ENCODE data around the gene KIF23.

The KIF23 gene

DNA sequence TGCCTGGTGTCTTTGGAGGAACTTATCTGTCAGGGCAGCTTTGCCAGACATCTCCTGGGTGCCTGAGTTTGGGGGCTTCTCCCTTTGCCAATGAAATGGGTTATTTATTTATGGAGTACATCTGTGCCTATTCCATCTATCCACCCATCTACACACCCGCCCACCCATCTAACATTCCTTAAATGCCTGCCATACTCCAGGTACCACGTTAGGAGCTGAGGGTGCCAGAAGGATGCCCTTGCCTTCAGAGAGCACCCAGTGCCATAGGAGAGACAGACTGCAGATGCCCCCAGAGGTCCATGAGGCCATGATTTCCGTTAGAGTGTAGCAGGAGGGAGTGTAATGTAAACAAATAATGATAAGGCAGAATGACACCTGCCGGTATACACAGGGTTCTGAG lies 21.8 kb upstream of the KIF23 start:
- no peak for DNase-seq (ENCODE audit: low read depth, low spot score)
- no peak overlapping the region for H3K4me3 ChIP-seq (ENCODE audit: low read length)

DNA sequence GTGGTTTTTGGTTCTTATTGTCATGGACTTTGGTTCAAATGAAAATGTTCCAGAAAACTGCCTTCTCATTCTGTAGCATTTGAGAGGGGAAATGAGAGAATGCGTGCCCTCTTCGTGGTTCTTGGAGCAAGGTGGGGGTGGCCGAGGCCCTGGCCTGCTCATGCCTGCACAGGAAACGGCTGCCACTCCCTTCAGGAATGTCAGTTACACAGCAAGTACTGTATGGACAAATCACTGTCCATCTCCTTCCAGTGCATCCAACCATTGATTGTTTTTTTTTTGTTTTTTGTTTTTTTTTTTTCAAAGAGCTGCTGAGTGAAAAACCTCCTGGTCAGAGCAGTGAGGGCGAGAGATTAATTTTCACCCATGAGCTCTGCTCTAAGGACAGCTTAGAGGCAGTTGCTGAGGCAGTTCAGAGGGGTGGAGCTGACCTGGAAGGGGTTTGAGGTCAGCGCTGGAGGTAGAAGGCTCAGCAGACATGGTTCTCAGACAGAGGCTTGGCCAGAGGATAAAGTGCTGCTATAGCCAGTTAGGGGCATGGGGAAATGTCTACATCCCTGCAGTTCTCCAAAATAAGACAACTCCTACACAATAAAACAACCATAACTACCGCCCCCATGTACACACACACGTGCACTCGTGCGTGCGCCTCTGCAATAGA lies 20.2 kb upstream of the KIF23 start:
- H3K4me3 ChIP-seq (ENCODE audit: low read length), result no peak overlapping the region
- DNase-seq (ENCODE audit: low read depth, low spot score), result no peak

DNA sequence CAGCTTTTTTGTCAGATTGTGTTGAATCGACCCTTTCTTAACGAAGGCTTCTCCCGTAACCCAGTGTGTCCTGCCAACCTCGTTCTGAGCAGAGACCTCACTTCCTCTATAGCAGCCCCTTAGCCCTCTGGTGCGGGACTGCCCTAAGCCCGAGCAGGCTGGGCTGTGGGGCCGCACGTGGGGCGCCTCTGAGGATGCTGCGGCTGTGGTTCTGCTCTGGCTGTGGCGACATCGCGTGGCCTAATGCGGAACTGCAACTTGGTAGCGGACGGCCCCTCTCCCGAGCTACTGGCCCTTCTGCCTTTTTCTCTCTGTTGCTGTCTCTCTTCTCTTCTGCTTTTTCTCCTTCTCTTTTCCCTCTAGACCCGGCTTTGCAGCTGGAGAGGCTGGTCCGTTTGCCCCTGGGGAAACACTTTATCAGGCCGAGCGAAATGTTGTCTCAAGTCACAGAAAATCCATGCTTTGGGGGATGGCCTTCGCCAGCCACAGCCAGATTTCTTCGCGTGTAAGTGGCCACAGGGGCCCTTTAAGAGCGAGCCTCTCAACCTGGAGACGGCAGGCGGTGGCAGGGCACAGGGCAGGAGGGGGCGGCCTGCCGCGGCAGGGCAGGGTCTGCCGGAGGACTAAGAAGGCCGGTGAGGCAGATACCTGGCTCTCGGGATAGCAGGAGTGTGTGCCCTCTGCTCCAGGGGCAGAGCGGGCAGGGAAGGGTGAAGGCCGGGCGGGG lies 19.4 kb upstream of the KIF23 start:
- no peak overlapping the region for H3K4me3 ChIP-seq (ENCODE audit: low read length)
- DNase-seq (ENCODE audit: low read depth, low spot score), result peak; percentile 41

DNA sequence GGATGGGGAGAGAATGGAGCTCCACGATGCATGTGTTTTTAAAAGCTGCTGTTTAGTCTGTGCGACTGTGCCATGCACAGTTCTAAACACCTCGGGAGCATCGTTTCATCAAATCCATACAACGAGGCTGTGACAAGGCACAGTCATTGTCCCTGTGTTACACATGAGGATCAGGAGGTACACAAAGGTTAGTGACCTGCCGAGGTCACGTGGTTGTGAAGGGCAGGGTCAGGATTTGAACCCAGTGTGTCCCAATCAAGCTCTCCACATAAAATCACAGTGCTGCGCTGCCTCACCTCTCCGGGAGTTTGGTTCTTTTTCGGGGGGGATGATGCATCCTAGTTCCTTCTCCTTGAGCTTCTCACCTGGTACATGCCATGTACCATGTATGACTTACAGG lies 18.7 kb upstream of the KIF23 start:
- H3K4me3 ChIP-seq (ENCODE audit: low read length), result no peak overlapping the region

DNA sequence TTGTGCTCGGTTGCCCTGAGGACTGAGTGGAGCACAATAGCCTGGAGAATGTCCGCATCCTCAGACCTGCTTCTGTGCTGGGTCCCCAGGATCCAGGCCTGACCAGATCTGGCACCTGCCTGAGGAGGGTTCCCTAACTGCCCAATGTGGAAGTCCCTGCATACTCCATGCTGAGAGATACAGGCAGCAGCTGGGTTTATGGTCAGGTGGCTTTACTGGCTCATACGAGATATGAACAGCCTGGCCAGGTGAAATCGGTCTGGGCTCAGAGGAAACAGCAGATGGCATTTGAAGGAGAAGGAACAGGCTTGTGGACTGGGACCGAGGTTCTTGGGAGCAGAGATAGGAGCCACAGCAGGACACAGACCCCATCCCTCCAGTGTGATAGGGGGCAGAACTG lies 18.2 kb upstream of the KIF23 start:
- H3K4me3 ChIP-seq (ENCODE audit: low read length), result no peak overlapping the region
- DNase-seq (ENCODE audit: low read depth, low spot score), result no peak

More for the DNA sequence above, 18.7 kb upstream of the KIF23 start:
- no peak for DNase-seq (ENCODE audit: low read depth, low spot score)

DNA sequence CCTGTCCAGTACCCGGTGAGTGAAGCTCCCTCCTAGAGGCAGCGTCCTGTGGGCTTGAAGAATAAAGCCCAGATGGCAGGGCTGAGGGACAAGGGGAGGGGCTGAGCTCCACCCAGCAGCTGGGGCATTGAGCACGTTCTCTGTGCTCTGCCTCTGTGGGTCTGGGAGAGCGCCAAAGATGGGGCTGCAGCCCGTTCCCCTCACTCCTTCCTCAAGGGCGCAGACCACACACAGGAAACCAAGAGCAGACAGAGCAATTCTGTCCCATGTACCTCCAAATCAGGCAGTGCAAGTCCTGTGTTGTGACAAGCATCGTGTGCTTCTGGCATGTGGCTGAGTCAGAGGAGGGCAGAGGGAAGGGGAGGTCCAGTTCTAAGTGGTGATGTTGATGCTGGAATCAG lies 15.7 kb upstream of the KIF23 start:
- DNase-seq (ENCODE audit: low read depth, low spot score), result peak; percentile 71
- H3K4me3 ChIP-seq (ENCODE audit: low read length), result no peak overlapping the region

DNA sequence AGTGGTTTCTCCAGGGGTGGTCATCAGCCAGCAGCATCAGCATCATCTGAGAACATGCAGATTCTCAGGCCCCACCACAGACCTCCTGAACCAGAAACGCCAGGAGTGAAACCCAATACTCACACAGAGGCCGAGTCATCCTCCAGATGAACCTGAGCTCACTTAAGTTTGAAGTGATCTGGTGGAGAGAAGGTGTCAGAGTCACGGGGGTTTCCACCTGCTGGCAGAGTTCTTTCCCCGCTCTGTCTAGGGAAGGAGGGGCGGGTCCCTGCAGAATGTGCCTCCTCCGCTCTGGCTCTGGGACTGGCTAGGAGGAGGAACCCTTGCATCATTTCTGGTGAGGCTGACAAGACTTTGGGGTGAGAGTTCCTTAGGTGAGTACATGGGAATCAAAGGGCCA lies 13.3 kb upstream of the KIF23 start:
- no peak overlapping the region for H3K4me3 ChIP-seq (ENCODE audit: low read length)
- DNase-seq (ENCODE audit: low read depth, low spot score), result no peak

DNA sequence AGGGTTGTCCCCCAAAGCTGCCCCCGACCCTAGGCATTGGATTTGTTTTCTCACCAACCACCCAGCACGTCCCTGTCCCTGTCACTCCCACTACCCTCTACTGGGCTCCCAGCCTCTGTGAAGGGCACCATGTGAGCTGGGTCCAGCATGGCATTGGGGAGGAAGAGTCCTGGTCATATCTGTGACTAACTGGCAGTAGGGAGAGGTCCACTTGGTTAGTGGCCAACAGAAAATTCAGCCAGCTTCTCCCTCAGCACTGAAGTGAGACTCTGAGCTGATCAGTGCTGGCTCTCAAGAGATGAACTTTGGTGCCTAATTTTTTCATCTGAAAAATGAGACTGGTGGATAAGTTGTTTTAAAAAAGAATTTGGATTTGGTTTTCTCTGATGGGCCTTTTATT lies 11.3 kb upstream of the KIF23 start:
- no peak for DNase-seq (ENCODE audit: low read depth, low spot score)
- H3K4me3 ChIP-seq (ENCODE audit: low read length), result no peak overlapping the region

DNA sequence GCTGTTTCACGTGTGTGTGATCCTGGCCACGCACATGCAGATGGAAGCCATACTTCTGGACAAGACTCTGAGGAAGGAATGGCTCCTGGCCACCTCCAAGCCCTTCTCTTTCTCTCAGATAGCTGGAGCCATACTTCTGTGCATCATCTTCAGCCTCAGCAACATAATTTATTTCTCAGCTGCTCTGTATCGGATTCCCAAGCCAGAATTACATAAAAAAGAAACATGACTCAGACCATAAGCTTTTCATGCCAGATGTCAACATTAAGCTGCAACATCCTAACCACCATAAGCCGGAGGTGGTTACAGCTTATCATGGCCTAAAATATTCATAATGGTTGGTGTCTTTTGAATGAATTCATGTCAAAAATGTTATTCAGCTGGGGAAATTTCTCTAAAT lies 10.6 kb upstream of the KIF23 start:
- H3K4me3 ChIP-seq (ENCODE audit: low read length), result no peak overlapping the region
- peak; percentile 27 for DNase-seq (ENCODE audit: low read depth, low spot score)

DNA sequence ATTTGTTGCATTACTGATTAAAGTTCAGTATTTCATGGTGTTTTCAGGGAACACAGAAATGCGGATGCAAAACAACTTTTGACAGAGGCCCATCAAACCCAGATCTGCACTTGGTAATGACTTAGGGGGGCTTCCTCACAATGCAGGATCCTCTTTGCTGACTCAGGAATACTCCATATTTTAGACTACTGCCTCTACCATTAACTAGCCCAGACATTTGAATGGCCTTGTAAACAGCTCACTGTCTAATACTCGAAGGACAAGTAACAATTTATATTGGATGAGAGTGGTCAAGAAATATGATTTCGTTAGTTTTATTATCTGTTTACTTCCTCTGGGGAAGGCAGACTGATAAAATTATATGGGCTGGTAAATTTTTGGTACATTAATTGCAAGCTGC lies 9.0 kb upstream of the KIF23 start:
- H3K4me3 ChIP-seq (ENCODE audit: low read length), result no peak overlapping the region
- no peak for DNase-seq (ENCODE audit: low read depth, low spot score)

DNA sequence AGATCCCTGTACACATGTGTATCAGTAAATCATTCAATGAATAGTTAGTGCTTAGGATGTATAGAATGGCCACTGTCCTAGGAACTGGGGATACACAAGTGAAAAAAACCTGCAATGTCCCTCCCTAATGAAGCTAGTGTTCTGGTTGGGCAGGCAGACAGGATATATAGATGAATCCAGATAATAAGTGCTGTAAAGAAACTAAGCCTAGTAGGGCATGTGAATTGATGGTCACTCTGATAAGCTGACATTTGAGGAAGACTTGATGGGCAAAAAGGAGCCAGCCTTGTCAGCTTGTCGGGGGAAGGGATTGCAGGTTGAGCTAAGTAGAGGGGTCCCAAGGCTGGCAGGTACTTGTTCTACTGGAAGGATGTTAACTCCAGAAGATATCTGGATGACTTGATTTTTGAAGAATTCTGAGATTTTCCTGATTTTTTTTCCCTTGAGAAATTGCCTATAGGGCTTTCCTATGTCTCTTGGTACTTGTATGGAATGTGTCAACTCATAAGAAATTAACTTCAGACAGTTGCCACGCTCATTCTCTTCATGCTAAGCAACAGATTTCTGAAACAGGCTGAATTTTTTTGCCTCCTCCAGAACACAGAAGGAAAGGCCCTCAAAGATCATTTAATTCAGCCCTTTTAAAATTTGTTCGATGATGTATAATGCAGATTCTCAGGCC lies 6.3 kb upstream of the KIF23 start:
- H3K4me3 ChIP-seq (ENCODE audit: low read length), result no peak overlapping the region
- DNase-seq (ENCODE audit: low read depth, low spot score), result no peak

DNA sequence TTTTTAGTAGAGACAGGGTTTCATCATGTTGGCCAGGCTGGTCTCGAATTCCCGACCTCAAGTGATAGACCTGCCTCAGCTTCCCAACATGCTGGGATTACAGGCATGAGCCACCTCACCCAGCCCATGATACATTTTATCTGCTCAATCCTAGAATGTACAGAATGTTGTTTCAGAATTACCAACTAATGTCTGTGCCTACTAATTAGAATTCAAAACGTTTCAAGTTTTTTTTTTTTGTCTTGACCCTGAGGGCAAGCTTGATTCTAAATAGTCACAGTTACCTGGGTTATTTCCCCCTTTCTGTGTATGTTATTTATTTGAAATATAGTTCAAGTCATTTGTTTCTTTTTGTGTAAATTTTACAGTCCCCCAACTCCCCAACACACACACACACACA lies 5.3 kb upstream of the KIF23 start:
- DNase-seq (ENCODE audit: low read depth, low spot score), result no peak
- H3K4me3 ChIP-seq (ENCODE audit: low read length), result no peak overlapping the region

DNA sequence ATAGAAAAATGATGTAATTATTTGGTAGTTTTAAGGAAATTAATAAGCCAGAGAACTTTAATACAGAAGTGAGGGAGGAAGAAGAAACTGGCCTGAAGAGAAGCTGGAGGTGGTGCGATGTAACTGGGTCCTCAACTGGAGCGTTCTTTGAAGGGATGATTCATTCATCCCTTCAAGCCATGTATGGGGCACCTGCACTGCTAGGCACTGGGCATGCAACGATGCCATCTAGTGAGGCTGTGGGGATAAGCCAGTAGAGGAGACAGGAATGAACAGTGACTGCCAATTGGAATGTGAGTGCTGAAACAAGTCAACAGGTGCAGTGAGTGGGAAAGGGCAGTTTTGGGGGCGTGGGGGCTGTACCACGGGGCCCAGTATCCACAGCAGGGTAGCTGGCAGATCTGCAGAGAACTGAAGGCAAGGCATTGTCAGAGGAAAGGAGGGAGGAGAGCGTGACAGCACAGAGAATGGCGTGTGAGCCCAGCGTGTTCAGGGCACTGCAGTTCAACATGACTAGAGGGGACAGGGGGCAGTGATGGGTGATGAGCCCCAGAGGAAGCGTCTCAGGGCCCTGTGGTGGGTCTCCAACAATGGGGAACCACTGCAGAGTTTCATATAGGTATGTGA lies 3.8 kb upstream of the KIF23 start:
- no peak overlapping the region for H3K4me3 ChIP-seq (ENCODE audit: low read length)
- DNase-seq (ENCODE audit: low read depth, low spot score), result peak; percentile 34

DNA sequence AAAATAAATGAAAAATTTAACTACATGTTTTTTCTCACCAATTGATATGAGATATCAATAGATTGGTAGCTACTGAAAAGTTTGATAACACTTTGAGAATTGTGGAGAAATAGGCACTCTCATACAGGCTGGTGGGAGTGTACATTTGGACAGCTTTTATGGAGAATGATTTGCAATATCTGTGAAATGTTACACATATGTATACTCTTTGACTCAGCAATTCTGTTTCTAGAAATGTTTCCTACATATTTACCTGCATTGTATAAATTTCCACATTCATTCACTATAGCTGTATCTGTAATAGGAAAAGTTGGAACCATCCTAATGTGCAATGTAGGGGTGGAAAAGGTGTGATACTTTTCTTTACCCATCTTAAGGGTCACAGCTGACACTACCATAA lies 1.9 kb upstream of the KIF23 start:
- no peak overlapping the region for H3K4me3 ChIP-seq (ENCODE audit: low read length)
- no peak for DNase-seq (ENCODE audit: low read depth, low spot score)

DNA sequence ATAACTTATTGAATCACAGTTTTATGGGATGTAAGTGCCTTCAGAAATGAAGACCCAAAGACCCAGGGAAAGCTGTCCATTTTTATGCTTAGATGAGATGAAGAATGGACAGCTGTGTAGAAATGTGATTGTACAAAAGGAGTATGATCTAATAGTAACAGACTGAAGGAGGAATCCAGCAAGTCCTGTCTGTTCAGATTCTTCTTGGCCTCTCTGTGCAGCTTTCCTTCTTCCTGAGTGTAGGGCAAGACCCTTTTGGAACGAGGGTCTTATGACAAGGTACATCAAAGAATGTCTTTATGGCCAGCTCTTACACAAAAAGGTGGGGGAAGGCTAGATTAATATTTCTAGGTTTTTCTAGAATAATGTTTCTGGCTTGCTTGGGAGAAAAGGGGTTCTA lies 1.4 kb upstream of the KIF23 start:
- DNase-seq (ENCODE audit: low read depth, low spot score), result no peak
- H3K4me3 ChIP-seq (ENCODE audit: low read length), result no peak overlapping the region

DNA sequence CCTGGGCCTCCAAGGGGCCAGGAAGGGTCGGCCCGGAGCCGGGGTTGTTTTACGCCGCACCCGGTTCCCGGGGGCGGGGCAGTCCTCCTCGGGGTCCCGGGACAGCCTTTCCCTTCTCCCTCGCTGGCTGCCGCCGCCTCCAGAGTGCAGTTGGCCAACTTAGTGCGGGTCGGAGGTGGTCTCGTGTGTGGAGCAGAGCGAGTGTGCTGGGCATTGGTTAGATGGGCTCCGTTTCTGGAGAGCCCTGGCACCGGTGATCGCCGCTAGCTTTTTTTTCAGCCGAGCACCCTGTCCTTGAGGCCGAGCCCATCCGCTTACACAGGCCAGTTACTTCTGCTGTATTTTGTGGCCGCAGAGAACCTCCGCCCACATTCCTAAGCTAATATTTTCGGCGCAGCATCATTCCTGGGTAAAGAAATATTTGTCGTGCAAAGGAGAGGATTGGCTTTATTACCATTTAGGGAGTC lies 585 bp downstream of the KIF23 start:
- no peak for DNase-seq (ENCODE audit: low read depth, low spot score)

DNA sequence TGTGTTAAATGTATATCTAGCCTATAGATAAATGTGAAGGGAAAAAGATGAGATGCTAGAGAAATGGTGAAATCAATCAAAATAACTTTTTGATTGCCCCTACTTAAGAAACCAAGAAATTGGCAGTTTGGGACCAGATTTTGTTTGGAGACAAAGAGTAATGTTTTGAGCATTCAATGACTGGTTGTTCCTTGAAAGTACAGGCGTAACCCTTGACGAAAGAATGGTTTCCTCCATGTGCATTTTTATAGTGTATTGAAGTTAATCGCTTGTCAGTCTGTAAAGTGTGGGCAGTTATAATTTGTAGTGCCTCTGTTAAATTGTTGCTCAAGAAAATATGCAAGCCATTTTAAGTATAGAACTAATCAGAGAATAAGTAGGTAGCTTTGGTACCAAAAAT lies 1.2 kb downstream of the KIF23 start:
- H3K4me3 ChIP-seq (ENCODE audit: low read length), result peak overlapping the region; percentile 76
- no peak for DNase-seq (ENCODE audit: low read depth, low spot score)

More for the DNA sequence above, 585 bp downstream of the KIF23 start:
- H3K4me3 ChIP-seq (ENCODE audit: low read length), result peak overlapping the region; percentile 76

DNA sequence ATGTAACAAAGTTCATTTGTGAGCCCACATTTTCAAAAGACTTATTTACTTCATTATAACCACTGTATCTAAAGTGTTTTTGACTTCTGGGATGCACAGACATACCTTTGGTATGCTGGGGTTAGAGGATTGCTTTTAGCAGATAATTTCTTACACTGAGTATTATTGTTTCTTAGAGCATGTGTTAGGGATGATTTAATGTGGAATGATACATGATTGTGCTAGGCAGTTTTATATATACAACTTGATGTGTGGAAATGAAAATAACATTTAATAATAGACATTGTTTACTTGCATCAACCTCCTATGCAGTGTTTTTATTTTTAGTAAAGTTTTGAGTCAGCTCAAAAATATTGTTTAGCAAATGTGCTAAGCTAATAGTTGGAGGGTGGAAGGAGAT lies 3.4 kb downstream of the KIF23 start:
- H3K4me3 ChIP-seq (ENCODE audit: low read length), result no peak overlapping the region
- DNase-seq (ENCODE audit: low read depth, low spot score), result no peak

DNA sequence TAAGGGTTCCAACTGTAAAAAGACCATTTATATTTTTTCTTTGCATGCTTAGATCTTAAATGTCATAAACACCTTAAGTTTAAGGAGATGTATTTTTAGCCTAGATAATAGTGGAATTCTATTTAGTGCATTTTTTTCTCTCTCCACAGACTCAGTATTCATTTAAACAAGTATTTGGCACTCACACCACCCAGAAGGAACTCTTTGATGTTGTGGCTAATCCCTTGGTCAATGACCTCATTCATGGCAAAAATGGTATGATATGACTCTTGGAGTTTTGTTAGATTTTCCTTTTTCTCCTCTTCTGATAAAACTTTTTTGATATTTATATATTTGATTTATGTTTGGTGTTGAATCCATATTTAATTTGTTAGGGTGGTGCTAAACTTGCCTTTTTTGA lies 7.3 kb downstream of the KIF23 start:
- H3K4me3 ChIP-seq (ENCODE audit: low read length), result no peak overlapping the region
- no peak for DNase-seq (ENCODE audit: low read depth, low spot score)

DNA sequence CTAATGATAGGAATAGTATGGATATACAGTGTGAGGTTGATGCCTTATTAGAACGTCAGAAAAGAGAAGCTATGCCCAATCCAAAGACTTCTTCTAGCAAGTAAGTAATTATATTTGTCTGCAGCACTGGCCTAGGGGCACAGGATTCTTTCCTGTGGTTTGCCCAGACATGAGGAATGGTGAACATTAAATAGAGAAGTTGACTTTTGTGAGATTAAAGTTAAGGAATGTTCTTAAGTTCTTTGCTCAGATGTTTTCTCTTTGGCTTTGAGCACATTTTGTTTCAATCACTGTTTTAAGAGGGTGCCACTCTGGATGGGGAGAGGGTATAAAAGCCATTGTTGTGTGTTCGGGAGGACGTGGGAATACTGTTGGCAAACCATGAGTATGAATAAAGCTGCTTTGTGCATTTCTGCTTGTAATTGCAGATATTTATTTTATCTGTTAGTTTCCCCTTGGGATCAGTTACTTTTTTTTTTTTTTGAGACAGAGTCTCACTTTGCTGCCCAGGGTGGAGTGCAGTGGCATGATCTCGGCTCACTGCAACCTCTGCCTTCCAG lies 8.3 kb downstream of the KIF23 start:
- H3K4me3 ChIP-seq (ENCODE audit: low read length), result no peak overlapping the region
- DNase-seq (ENCODE audit: low read depth, low spot score), result no peak

Measured in Jurkat, Clone E6-1 (cell line).